ENCODE results near the gene NUP54. TPM values are rescaled to one million over a fixed set of nuclear protein-coding genes. Genes with fewer than 3 reads are reported as not detected.

NUP54 gene, protein sequence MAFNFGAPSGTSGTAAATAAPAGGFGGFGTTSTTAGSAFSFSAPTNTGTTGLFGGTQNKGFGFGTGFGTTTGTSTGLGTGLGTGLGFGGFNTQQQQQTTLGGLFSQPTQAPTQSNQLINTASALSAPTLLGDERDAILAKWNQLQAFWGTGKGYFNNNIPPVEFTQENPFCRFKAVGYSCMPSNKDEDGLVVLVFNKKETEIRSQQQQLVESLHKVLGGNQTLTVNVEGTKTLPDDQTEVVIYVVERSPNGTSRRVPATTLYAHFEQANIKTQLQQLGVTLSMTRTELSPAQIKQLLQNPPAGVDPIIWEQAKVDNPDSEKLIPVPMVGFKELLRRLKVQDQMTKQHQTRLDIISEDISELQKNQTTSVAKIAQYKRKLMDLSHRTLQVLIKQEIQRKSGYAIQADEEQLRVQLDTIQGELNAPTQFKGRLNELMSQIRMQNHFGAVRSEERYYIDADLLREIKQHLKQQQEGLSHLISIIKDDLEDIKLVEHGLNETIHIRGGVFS
- 73.0 TPM for total RNA-seq
- polyA plus RNA-seq = 59.3 TPM
- long read RNA-seq, donor 1, partial matches to known transcripts = 0 of 1 reads
- long read RNA-seq, donor 1, other reads (novel, unspliced or antisense) = 0 of 1 reads
- long read RNA-seq, donor 2 = 0 reads
- long read RNA-seq, donor 3, transcript NUP54-201 (12 exons, 2,367 nt) = major isoform, 15 of 38 reads
- long read RNA-seq, donor 3, partial matches to known transcripts = 23 of 38 reads
- long read RNA-seq, donor 3, other reads (novel, unspliced or antisense) = 0 of 38 reads
- long read RNA-seq, donor 4, transcript NUP54-201 (12 exons, 2,367 nt) = major isoform, 5 of 6 reads
- long read RNA-seq, donor 4, partial matches to known transcripts = 0 of 6 reads
- long read RNA-seq, donor 4, other reads (novel, unspliced or antisense) = 0 of 6 reads
- long read RNA-seq, donor 5, transcript NUP54-201 (12 exons, 2,367 nt) = major isoform, 13 of 39 reads
- long read RNA-seq, donor 5, partial matches to known transcripts = 21 of 39 reads
- long read RNA-seq, donor 5, other reads (novel, unspliced or antisense) = 0 of 39 reads
- long read RNA-seq, donor 6, transcript NUP54-201 (12 exons, 2,367 nt) = major isoform, 15 of 16 reads
- long read RNA-seq, donor 6, partial matches to known transcripts = 0 of 16 reads
- long read RNA-seq, donor 6, other reads (novel, unspliced or antisense) = 0 of 16 reads
- long read RNA-seq, donor 7, transcript NUP54-201 (12 exons, 2,367 nt) = major isoform, 12 of 17 reads
- long read RNA-seq, donor 7, partial matches to known transcripts = 5 of 17 reads
- long read RNA-seq, donor 7, other reads (novel, unspliced or antisense) = 0 of 17 reads
- long read RNA-seq, donor 8, transcript NUP54-201 (12 exons, 2,367 nt) = major isoform, 6 of 6 reads
- long read RNA-seq, donor 8, partial matches to known transcripts = 0 of 6 reads
- long read RNA-seq, donor 8, other reads (novel, unspliced or antisense) = 0 of 6 reads
- long read RNA-seq, donor 9, partial matches to known transcripts = 0 of 4 reads
- long read RNA-seq, donor 9, other reads (novel, unspliced or antisense) = 0 of 4 reads
- long read RNA-seq, donor 10, transcript NUP54-201 (12 exons, 2,367 nt) = major isoform, 12 of 18 reads
- long read RNA-seq, donor 10, partial matches to known transcripts = 6 of 18 reads
- long read RNA-seq, donor 10, other reads (novel, unspliced or antisense) = 0 of 18 reads

DNA sequence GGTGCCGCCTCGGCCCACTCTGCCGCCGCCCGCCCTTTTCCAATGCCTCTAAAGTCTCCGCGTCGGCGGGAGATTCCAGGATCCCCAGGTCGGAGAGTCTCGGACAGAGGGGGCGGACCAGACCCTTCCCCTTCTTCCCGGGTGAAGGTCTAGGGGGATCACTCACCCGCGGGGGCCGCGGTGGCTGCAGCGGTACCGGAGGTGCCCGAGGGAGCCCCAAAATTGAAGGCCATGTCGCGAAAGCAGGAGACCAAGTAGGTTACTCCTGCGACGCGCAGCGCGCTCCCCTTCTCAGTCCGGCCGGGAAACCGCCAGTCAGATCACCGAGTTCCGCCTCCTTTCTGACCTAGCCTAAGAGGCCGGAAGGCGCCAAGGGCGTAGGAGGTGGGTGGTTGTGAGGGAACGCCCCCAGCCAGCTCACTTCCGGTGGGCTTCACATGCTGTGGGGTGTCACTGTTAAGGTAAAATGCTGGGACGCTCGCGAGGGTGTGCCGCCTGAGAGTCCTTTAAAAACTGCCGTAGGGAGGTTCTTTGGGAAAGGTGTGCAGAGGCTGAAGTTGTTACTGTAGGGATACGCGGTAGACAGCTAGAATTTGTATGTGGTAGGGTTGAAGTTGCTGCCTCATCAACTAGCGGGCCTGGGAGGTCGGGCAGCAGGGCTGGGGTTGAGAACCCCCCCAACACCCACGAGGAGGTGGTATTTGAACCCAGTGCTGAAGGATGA is at the start of gene NUP54:
Gene NUP54, minus strand, starts transcription at position 256 of the 724 bp plus-strand sequence. Its CDS starts 23 bp downstream, at position 233.
- peak within 1 kb of the TSS; percentile 89 to 90 for H3K27ac ChIP-seq (ENCODE audit: low read depth in 1 of 2, low read length in 1 of 2)
- WGBS = under 1% methylated on average over 47 of the region's 47 CpGs

DNA sequence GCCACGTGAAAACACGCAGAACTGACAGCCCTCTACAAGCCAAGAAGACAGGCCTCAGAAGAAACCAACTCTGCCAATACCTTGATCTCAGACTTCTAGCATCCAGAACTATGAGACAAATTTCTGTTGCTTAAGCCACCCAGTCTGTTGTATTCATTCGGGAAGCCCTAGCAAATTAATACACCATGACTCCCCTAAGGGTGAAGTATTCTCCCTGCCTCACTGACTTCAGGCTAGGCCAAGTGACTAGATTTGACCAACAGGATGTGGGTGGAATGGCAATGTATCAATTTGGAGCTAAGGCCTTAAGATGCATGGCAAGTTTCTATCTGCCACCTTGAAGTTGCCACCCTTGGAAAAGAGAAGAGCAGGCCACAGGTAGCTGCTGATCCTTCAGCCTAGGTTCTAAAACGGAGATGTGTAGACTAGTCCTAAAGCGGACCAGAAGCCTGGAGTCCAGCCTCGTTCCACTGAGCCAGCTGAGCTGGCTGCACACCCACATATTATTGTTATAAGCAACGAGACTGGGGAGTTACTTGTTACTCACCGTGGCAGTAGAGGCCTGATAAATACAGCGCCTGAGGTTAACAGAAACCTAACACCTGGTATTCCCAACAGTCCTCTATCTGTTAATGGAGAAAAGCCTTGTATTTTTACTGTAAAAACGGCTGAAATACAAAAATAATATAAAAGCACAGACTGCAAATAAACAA is 49.0 kb upstream of the NUP54 start:
- H3K27ac ChIP-seq (ENCODE audit: low read depth in 1 of 2, low read length in 1 of 2) = peak overlapping the region in 1 of 2 donors; percentile 93
- DNase-seq (ENCODE audit: low read depth in 6 of 9, low spot score in 9 of 9) = peak in 1 of 9 donors; percentile 21
- H3K27me3 ChIP-seq (ENCODE audit: control insufficient read depth in 2 of 2, insufficient read depth in 1 of 2, low read length in 1 of 2) = no peaks in the 10 kb centered on the region
- 73% methylated on average over 10 of the region's 10 CpGs for WGBS
- no peak overlapping the region for H3K4me3 ChIP-seq (ENCODE audit: low read length in 2 of 2)
- peaks cover 5 to 12% of the 10 kb centered on the region in 2 donors for H3K36me3 ChIP-seq (ENCODE audit: control insufficient read depth in 2 of 2, insufficient read depth in 2 of 2, low read length in 1 of 2)
- H3K9me3 ChIP-seq (ENCODE audit: control insufficient read depth in 2 of 2, insufficient read depth in 1 of 2, low read length in 1 of 2) = peaks cover 0 to 5% of the 10 kb centered on the region in 2 donors
- peaks cover 30 to 47% of the 10 kb centered on the region in 2 donors for H3K4me1 ChIP-seq (ENCODE audit: control insufficient read depth in 2 of 2, insufficient read depth in 2 of 2, low read length in 2 of 2)

More for the DNA sequence above, at the start of gene NUP54:
- H3K9me3 ChIP-seq (ENCODE audit: control insufficient read depth in 2 of 2, insufficient read depth in 1 of 2, low read length in 1 of 2) = no peaks in the 10 kb centered on the region
- H3K4me1 ChIP-seq (ENCODE audit: control insufficient read depth in 2 of 2, insufficient read depth in 2 of 2, low read length in 2 of 2) = peaks cover 9 to 10% of the 10 kb centered on the region in 2 donors
- H3K36me3 ChIP-seq (ENCODE audit: control insufficient read depth in 2 of 2, insufficient read depth in 2 of 2, low read length in 1 of 2) = peaks cover 4 to 8% of the 10 kb centered on the region in 2 donors
- no peaks in the 10 kb centered on the region for H3K27me3 ChIP-seq (ENCODE audit: control insufficient read depth in 2 of 2, insufficient read depth in 1 of 2, low read length in 1 of 2)
- peak; percentile 87 to 98 (median 95) for DNase-seq (ENCODE audit: low read depth in 6 of 9, low spot score in 9 of 9)
- peak within 1 kb of the TSS; percentile 98 to 99 for H3K4me3 ChIP-seq (ENCODE audit: low read length in 2 of 2)

DNA sequence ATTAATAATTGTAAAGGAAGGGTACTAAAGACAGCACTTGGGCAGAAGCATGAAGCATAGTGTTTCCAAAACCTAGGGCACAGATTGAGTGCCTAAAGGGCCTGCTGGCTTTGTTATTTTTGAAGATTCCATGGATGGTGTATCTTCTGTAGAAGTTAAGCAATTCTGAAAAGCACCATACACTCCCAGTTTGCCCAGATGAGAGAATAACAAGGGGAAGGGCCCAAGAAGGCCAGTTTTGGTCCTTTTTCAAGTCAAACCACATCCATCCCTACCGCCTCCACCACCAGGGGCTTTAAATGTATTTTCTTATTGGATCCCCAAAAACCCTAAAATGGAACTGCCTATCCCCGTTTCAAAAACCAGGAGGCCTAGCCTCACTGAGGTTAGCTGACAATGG is 48.2 kb upstream of the NUP54 start:
- Histone ChIP-seq H3K27ac (ENCODE audit: low read depth in 1 of 2, low read length in 1 of 2) (no peak overlapping the region), H3K9me3 (ENCODE audit: control insufficient read depth in 2 of 2, insufficient read depth in 1 of 2, low read length in 1 of 2) (peaks cover 0 to 5% of the 10 kb centered on the region in 2 donors), H3K4me3 (ENCODE audit: low read length in 2 of 2) (no peak overlapping the region), H3K4me1 (ENCODE audit: control insufficient read depth in 2 of 2, insufficient read depth in 2 of 2, low read length in 2 of 2) (peaks cover 30 to 47% of the 10 kb centered on the region in 2 donors), H3K36me3 (ENCODE audit: control insufficient read depth in 2 of 2, insufficient read depth in 2 of 2, low read length in 1 of 2) (peaks cover 5 to 12% of the 10 kb centered on the region in 2 donors), H3K27me3 (ENCODE audit: control insufficient read depth in 2 of 2, insufficient read depth in 1 of 2, low read length in 1 of 2) (no peaks in the 10 kb centered on the region)
- no peak for DNase-seq (ENCODE audit: low read depth in 6 of 9, low spot score in 9 of 9)
- 100% methylated on average over 2 of the region's 2 CpGs for WGBS

DNA sequence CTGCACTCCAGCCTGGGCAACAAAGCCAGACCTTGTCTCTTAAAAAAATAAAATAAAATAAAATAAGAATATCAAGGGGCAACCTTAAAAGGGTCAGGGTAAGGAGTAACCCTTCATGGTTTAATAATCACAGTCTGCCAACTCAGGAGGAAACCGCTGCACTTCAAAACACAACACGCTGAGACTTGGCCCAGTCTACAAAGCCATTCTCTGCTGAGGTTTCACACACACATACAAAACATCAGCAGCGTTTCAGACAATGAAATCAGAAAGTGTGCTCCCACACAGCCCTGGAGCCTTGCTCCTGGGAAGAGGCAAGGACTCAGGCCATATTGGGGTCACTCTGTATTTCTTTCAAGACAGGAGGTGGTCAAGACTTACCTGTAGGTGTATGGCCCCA is 47.1 kb upstream of the NUP54 start:
- WGBS = 86% methylated on average over 3 of the region's 3 CpGs
- Histone ChIP-seq H3K27me3 (ENCODE audit: control insufficient read depth in 2 of 2, insufficient read depth in 1 of 2, low read length in 1 of 2) (no peaks in the 10 kb centered on the region), H3K9me3 (ENCODE audit: control insufficient read depth in 2 of 2, insufficient read depth in 1 of 2, low read length in 1 of 2) (peaks cover 0 to 5% of the 10 kb centered on the region in 2 donors), H3K4me1 (ENCODE audit: control insufficient read depth in 2 of 2, insufficient read depth in 2 of 2, low read length in 2 of 2) (peaks cover 30 to 38% of the 10 kb centered on the region in 2 donors), H3K27ac (ENCODE audit: low read depth in 1 of 2, low read length in 1 of 2) (no peak overlapping the region), H3K36me3 (ENCODE audit: control insufficient read depth in 2 of 2, insufficient read depth in 2 of 2, low read length in 1 of 2) (peaks cover 5 to 12% of the 10 kb centered on the region in 2 donors), H3K4me3 (ENCODE audit: low read length in 2 of 2) (no peak overlapping the region)
- no peak for DNase-seq (ENCODE audit: low read depth in 6 of 9, low spot score in 9 of 9)

DNA sequence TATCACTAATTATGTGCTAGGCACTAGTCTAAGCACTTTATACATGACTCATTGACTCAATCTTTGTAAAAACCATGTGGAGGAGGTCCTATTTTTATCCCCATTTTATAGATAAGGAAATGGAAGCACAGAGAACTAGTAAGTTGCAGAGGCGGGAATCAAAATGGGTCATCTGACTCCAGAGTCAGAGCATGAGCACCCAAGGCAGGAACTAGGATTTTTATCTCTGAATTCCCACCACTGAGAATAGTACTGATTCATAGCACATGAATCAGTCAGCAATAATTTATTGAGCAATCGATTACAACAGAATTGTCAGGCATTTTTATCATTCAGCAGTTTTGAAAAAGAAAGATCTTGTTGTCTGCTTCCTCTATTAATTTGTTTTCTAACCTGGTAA is 46.1 kb upstream of the NUP54 start:
- H3K4me1 ChIP-seq (ENCODE audit: control insufficient read depth in 2 of 2, insufficient read depth in 2 of 2, low read length in 2 of 2) = peaks cover 23 to 29% of the 10 kb centered on the region in 2 donors
- WGBS = 98% methylated on average over 2 of the region's 2 CpGs
- H3K9me3 ChIP-seq (ENCODE audit: control insufficient read depth in 2 of 2, insufficient read depth in 1 of 2, low read length in 1 of 2) = peaks cover 0 to 5% of the 10 kb centered on the region in 2 donors
- no peak overlapping the region for H3K4me3 ChIP-seq (ENCODE audit: low read length in 2 of 2)
- peaks cover 5 to 12% of the 10 kb centered on the region in 2 donors for H3K36me3 ChIP-seq (ENCODE audit: control insufficient read depth in 2 of 2, insufficient read depth in 2 of 2, low read length in 1 of 2)
- no peak for DNase-seq (ENCODE audit: low read depth in 6 of 9, low spot score in 9 of 9)
- no peak overlapping the region for H3K27ac ChIP-seq (ENCODE audit: low read depth in 1 of 2, low read length in 1 of 2)
- no peaks in the 10 kb centered on the region for H3K27me3 ChIP-seq (ENCODE audit: control insufficient read depth in 2 of 2, insufficient read depth in 1 of 2, low read length in 1 of 2)

DNA sequence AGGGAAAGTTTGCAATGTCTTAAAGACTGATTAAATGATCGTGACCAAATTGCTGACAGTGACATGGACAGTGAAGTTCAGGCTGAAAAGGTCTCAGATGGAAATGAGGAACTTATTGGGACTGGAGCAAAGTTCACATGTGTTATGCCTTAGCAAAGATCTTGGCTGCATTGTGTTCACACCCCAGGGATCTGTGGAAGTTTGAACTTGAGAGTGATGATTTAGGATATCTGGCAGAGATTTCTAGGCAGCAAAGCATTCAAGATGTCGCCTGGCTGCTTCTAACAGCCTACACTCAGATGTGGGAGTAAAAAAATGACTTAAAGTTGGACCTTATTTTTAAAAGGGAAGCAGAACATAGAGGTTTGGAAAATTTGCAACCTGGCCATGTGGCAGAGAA is 44.0 kb upstream of the NUP54 start:
- Histone ChIP-seq H3K4me3 (ENCODE audit: low read length in 2 of 2) (no peak overlapping the region), H3K4me1 (ENCODE audit: control insufficient read depth in 2 of 2, insufficient read depth in 2 of 2, low read length in 2 of 2) (peaks cover 9% of the 10 kb centered on the region in 2 donors), H3K27ac (ENCODE audit: low read depth in 1 of 2, low read length in 1 of 2) (no peak overlapping the region), H3K27me3 (ENCODE audit: control insufficient read depth in 2 of 2, insufficient read depth in 1 of 2, low read length in 1 of 2) (no peaks in the 10 kb centered on the region), H3K36me3 (ENCODE audit: control insufficient read depth in 2 of 2, insufficient read depth in 2 of 2, low read length in 1 of 2) (peaks cover 5 to 12% of the 10 kb centered on the region in 2 donors), H3K9me3 (ENCODE audit: control insufficient read depth in 2 of 2, insufficient read depth in 1 of 2, low read length in 1 of 2) (peaks cover 0 to 5% of the 10 kb centered on the region in 2 donors)
- WGBS = 98% methylated on average over 2 of the region's 2 CpGs
- DNase-seq (ENCODE audit: low read depth in 6 of 9, low spot score in 9 of 9) = no peak

DNA sequence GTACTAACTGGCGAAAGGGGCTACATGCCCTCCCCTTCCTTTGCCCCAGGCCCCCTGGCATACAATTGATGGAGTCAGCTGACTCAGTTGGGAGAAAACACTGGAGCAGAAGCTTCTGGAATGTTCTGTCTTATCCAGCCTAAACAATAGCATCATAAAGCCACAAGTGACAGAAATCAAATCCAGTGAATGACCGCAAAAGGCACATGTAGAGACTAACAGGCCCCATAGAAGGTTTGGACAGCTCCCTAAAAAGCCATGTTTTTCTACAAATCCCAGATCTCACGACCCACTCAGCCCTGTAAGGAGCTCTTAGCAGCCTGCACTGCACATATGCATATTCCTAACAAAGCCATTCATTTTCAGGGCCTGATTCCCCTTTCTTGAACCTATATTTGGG is 40.4 kb upstream of the NUP54 start:
- Histone ChIP-seq H3K4me3 (ENCODE audit: low read length in 2 of 2) (no peak overlapping the region), H3K9me3 (ENCODE audit: control insufficient read depth in 2 of 2, insufficient read depth in 1 of 2, low read length in 1 of 2) (peaks cover 0 to 5% of the 10 kb centered on the region in 2 donors), H3K27me3 (ENCODE audit: control insufficient read depth in 2 of 2, insufficient read depth in 1 of 2, low read length in 1 of 2) (no peaks in the 10 kb centered on the region), H3K4me1 (ENCODE audit: control insufficient read depth in 2 of 2, insufficient read depth in 2 of 2, low read length in 2 of 2) (no peaks in the 10 kb centered on the region), H3K36me3 (ENCODE audit: control insufficient read depth in 2 of 2, insufficient read depth in 2 of 2, low read length in 1 of 2) (peaks cover 4 to 5% of the 10 kb centered on the region in 2 donors), H3K27ac (ENCODE audit: low read depth in 1 of 2, low read length in 1 of 2) (no peak overlapping the region)
- no peak for DNase-seq (ENCODE audit: low read depth in 6 of 9, low spot score in 9 of 9)
- WGBS = 98% methylated on average over 3 of the region's 3 CpGs

All from thymus (tissue), 14 donors.